NCI-H1436 treated with DMSO at 0.1 percent for 48 hours (cell line): ENCODE data around the gene PLOD1.
"Not testable (repeated sequence)": the region's sequence is repeated elsewhere in the genome, so short reads cannot be mapped to it uniquely, and the experiment has no call there.

Experiments
- DNase-seq: peaks from one replicate; lab custom pipeline; 2025; lab: John Stamatoyannopoulos, UW

The PLOD1 gene

DNA sequence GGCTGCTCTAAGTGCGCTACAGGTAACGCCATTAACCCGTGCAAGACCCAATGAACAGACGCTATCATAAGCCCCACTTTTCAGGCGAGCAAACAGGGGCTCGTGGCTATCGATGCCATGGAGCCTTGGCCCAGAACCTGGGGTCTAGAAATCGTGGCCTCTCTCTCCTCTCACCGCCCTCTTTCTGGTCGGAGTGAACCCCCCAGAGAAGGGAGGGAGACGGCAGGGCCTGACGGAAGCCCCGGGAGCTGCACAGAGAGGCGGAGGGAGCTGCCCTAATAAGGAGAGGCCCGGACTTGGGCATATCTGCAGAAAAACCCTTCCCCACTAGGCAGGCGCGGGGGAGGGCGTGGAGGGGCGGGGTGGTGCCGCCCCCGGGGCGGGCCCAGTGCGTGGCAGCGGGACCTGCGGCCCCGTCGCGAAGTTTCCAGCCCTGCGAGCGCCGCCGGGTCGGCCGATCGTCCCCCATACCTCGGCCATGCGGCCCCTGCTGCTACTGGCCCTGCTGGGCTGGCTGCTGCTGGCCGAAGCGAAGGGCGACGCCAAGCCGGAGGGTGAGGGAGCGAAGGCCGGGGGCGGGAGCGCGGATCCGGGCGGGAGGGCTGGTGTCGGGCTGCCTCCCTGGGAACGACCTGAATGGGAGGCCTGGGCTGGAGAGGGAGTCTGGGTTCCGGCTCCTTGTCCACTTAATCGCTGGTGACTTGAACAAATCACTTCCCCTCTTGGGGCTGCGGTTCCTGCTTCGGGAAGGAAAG, at the start of gene PLOD1:
TSS of gene PLOD1 (plus strand) at position 416 of the 755 bp plus-strand sequence. CDS start at position 479, 63 bp downstream.
- no peak for DNase-seq

DNA sequence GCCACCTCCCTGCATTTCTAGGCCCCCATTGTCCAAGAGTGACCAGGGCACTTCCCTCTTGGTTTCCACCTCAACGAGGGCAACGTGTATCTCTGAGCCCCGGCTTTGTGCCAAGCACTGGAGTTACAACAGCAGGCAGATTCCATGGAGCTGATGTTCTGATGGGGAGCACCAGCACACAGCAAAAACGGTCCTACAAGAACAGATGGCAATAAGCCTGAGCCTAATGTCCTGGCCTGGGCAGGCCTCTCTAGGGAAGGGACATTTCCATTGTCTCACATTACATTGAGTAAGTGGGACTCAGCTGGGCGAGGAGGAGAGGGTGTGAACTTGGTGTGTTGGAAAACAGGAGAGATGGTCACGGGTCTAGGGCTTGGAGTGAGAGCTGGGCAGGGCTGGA, 48.6 kb upstream of the PLOD1 start:
- no peak for DNase-seq

DNA sequence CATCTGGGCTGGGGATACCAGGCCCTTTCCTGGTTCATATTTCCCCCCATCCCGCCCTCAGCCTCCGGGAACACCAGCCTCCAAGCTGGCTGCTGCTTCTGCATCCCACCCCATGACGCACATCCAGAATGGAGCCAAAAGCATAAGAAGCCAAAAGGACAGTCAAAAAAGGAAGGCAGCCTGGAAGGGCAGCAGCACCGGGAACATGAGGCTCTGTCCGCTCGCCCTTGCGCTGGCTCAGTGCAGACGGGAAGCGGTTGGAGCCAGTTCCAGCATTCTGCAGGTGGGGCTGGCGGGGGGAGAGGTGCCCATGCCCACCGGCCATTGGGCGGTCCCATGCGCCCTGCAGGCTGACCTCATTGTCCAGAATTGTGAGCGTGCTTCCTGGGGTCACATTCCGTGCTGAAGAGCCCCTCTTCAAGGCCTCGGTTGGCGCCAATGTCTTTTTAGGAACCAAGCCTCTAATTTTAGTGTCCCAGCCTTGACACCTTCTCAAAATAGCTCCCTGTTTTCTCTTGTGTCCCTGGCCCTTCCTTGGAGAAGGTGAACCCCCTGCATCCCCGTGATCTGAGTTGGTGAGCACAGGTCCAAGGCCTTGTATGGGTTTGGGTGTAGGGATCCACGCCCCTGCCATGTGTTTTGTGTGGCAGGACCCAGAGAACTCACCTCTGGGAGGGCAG, 47.4 kb upstream of the PLOD1 start:
- no peak for DNase-seq

DNA sequence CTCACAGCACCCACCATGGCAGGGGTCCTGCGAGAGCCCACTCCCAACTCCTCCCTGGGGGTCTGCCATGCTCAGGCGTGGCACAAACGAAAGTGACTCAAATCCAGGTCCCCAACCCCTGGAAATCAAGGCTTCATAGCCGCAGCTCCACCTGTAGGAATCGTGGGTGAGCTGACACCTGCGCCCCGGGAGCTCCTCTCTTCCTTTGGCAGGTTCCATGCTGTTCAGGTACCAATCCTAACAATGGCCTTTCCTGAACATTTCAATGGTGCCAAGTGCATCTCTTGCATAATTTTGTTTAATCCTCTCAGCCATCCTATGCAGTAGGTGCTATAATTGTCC, 46.9 kb upstream of the PLOD1 start:
- no peak for DNase-seq

DNA sequence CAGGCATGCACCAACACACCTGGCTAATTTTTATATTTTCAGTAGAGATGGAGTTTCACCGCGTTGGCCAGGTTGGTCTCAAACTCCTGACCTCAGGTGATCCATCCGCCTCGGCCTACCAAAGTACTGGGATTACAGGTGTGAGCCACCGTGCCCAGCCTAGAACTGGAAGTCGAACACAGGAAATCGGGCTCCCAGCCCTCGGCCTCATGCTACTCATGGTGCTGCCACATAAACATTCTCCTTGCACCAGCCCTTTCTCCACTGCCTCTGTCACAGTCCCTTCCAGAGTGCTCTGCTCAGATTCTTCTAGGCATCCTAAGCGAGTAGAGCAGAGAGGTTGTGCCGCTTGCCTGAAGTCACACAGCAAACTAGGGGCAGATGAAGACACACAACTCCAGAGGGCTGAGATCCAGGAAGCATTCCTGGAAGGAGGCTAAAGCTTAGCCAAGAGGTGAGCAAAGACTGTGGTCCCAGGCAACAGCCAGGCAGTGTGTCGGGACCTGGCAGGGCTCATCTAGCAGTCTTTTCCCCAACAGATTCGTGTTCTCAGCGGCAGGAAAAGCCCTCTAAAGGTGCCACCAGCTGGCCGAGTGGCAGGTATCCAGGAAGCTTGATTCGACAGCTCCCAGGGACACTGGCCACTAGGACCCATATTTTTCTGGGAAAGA, 46.2 kb upstream of the PLOD1 start:
- DNase-seq: no peak

DNA sequence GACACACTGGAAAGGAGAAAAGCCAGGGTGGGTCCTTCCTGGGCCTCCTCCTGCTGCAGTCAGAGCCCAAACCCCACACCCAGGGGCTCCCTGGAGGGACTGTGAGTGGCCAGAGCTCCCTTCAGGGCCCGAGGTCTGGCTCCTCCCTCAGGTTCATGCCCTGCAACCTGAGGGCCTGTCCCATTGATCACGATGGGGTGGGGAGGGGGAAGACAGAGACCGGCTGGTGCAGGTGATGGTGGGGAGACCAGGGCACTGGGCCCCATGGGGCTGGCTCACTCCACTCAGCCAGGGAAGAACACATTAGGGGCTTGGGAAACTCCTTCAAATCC, 45.7 kb upstream of the PLOD1 start:
- DNase-seq: no peak

DNA sequence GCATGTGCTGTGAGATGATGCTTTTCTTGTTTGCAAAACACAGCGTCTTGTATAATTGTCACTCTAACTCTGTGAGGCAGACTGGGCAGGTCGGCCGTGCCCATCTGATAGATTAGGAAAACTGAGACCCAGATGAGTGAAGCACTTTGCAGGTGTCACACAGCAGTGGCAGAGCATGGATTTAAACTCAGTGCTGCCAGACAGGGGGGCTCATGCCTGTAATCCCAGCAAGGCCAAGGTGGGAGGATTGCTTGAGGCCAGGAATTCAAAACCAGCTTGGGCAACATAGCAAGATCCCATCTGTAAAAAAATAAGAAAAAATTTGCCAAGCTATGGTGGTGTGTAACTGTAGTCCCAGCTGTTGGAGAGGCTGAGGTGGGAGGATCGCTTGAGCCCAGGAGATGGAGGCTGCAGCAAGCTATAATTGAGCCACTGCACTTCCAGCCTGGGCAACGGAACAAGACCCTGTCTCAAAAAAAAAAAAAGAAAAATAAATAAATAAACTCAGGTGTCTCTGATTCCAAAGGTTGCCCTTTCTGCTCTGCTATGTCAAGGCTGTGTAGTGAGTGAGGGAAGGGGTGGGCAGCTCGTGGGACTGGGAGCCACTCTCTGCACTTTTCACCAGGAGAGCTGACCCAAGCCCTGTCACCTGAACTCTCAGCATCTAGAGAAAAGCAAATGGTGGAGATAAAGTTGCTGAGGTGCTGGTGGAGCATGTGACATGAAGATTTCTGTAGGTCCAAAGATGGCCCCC, 42.9 kb upstream of the PLOD1 start:
- DNase-seq: no peak

DNA sequence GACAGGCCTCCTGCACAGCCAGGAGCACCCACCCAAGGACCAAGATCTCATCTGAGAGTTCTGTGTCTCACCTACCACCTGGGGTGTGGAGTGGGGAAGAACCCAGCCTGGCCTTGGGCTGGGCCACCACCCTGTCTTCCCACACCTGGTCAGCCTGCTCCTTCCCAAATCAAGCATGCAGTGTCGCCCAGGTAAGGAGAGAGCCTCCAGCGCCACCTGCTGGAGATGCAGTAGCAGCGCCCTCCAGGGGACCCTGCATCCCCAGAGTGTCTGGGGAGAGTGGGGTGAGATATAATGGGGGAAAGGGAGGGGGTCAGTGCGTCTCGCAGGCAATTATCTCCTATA, 40.6 kb upstream of the PLOD1 start:
- DNase-seq: no peak

DNA sequence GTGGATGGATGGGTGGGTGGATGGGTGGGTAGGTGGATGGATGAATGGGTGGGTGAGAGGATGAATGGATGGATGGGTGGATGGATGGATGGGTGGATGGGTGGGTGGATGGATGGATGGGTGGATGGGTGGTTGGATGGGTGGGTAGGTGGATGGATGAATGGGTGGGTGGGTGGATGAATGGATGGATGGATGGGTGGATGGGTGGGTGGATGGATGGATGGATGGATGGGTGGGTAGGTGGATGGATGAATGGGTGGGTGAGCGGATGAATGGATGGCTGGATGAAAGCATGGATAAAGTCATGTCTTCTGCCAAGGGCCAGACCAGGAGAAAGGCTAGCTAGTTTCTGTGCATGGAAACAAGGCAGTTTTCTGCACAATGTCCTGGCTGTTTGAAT, 40.0 kb upstream of the PLOD1 start:
- not testable (repeated sequence) for DNase-seq

DNA sequence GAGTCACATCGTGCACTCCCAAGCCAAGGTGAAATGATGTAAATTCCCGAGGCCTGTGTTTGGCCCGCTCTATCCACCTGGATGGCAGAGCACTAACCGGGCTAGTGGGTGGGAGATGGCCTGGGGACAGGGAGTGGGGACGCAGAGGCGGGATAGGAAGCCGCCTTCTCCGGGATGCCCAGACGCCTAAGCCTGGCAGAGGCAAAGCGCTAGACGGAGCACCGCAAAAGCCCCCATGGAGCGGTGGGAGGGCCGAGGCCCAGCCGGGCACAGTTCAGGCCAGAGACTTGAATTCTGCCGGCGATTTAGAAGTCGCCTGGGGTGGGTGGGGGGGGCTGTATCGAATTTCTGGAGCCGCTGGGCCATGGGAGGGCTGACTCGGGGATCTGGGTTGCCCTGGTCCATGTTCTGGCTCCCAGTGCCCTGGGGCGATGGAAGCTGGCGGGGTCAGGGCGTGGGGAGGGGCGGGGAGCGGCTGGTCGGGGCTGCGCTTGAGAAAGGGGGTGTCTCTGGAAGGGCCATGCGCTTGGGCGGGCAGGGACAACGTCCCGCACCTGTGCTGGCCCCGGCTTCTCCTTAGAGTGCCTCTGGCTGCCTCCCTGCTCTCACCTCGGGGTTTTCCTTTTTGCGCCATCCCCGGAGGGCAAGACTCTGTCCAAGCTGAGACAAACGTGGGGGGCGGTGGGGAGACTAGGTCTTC, 36.3 kb upstream of the PLOD1 start:
- no peak for DNase-seq

DNA sequence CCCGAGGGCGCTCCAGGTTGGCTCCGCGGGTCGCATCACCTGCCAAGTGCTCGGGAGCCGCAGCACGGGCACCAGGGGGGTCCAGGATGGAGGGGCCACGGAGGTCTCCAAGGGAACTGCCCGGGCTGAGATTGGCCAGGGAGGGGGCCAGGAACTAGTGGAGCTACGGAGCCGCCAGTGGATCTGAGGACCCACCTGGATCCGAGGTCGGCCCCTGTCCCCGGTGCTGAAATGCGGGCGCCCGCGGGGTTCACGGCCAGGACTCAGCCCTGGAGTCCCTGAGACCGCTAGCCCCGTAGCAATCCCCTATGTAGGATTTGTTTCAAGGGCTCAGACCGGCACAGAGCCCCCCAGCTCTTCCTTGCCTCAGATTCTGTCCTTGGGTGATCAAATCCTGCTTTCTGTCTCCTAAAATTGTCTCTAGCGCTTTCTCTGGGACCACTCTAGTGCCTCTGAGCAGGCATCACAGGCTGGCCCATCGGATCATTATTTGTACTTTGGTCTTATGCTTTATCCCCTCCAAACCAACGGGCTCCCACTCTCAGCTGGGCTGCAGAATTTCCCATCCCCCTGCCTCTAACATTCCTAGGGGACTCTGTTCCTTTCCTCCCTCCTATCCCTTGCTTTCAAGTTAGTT, 35.6 kb upstream of the PLOD1 start:
- DNase-seq: no peak

DNA sequence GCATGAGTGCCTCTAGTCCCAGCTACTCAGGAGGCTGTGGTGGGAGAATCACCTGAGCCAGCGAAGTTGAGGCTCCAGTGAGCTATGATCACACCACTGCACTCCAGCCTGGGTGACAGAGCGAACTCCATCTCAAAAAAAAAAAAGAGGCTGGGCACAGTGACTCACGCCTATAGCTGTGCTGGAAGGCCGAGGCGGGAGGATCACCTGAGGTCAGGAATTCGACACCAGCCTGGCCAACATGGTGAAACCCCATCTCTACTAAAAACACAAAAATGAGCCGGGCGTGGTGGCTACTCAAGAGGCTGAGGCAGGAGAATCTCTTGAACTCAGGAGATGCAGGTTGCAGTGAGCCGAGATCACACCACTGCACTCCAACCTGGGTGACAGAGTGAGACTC, 33.1 kb upstream of the PLOD1 start:
- DNase-seq: not testable (repeated sequence)

DNA sequence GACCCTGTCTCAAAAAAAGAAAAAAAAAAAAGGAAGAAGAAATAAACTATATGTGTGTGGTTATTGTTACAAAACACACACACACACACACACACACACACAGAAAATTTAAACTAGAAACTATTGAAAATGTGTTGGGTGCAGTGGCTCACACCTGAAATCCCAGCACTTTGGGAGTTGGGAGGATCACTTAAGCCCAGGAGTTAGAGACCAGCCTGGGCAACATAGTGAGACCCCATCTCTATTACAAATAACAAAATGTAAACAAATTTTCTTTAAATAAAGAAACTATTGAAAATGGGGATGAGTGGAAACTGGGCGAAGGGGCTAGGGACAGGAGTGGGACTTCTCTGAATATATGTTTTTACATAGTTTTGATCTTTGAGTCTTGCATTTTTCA, 31.3 kb upstream of the PLOD1 start:
- DNase-seq: no peak

DNA sequence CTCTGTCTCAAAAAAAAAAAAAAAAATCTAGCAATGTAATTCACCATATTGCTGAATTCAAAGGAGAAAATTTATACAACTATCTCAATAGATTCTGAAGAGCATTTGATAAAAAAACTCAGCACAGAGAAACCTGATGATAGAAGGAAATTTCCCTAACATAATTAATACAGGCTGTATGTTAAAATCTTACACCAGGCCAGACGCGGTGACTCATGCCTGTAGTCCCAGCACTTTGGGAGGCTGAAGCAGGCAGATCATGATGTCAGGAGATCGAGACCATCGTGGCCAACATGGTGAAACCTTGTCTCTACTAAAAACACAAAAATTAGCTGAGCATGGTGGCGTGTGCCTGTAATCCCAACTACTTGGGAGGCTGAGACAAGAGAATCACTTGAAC, 30.4 kb upstream of the PLOD1 start:
- DNase-seq: not testable (repeated sequence)

DNA sequence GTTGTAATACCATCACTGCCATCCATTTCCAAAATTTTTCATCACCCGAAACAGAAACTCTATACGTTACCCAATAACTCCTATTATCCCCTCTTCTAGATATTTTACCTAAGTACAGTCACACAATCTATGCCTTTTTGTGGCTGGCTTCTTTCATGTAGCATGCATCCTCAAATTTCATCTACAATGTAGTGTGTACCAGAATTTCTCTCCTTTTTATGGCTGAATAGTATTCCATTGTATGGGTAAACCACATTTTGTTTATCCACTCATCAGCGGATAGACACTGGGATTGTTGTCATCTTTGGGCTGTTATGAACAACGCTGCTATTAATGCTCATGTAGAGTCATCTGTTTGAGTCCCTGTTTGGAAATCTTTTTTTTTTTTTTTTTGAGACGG, 29.5 kb upstream of the PLOD1 start:
- no peak for DNase-seq

DNA sequence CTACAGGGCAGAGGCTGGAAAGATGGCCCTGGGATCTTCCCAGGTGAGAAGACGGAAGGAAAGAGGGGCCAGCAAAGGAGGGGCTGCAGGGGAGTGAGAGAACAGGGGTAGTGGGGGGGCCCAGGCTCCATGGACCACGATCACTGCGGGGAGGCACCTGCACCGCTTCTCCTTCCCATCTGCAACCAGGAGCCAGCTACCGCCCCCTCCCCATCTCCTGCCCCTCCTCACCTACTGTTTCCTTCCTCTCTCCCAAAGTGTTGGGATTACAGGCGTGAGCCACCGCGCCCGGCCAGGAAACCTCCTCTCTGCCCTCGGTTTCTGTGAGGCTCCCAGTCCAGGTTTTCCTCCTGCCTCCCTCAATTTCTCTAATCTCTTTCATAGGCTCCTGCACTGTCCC, 27.6 kb upstream of the PLOD1 start:
- DNase-seq: no peak

DNA sequence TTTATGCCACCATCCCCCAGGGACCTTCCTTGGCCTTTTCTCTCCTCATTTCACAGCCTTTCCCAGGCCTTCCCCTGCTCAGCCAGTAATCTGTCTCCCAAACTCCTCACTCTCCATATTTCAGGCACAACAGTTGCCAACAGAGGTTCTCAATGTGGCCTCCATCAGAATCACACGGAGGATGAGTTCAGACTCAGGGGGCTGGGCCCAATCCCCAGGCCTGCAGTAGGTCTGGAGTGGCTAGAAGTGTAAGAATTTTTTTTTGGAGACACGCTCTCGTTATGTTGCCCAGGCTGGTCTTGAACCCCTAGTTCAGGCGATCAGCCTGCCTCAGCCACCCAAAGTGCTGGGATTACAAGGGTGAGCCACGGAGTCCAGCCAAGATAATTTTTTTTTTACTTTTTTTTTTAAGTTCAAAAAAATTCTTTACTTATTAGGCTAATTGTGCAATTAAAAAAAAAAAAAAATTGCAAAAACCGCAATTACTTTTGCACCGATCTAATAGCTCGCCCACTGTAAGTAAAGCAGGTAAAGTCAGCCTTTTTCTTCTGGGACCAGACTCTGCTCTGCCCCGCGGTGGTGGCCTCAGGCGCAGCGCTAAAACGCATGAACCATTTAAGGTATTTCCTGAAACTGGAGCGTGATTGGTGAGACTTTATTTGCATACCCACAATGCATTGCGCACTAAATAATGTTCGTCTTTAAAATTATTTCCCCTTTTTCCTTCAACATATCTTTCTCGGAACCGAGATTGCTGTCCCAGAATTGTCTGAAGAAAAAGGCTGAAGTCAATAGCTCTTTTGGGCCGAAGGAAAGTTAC, 27.0 kb upstream of the PLOD1 start:
- peak; percentile 85 for DNase-seq

DNA sequence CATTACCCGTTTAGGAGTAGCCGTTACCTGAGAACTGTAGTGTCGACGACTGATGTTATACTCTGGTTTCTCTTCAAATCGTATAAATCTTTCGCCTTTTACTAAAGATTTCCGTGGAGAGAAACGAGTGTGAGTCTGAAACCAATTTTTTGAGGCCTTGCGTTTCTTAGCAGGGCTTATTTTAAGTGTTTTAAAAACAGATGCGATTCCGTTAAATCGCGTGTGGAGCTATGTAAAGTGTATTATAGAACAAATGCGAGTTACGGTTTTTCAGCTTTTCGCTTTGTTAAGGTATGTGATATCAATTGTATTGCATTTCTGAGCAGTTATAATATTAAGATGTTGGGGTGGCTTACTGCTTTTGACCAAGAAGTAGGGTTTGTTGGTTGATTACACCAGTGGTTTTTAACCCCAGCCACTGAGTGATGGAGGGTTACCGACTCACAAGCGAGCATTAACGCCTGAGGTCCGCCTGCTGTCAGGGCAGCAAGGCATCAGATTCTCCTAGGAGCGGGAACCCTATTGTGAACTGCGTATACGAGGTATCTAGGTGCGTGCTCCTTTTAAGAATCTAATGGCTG, 26.3 kb upstream of the PLOD1 start:
- peak; percentile 85 for DNase-seq

DNA sequence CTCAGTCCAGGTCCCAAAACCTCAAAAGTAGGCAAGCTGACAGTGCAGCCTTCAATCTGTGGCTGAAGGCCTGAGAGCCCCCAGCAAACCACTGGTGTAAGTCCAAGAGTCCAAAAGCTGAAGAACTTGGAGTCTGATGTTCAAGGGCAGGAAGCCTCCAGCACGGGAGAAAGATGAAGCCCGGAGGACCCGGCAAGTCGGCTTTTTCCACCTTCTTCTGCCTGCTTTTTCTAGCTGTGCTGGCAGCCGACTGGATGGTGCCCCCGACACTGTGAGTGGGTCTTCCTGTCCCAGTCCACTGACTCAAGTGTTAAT, 23.6 kb upstream of the PLOD1 start:
- not testable (repeated sequence) for DNase-seq

DNA sequence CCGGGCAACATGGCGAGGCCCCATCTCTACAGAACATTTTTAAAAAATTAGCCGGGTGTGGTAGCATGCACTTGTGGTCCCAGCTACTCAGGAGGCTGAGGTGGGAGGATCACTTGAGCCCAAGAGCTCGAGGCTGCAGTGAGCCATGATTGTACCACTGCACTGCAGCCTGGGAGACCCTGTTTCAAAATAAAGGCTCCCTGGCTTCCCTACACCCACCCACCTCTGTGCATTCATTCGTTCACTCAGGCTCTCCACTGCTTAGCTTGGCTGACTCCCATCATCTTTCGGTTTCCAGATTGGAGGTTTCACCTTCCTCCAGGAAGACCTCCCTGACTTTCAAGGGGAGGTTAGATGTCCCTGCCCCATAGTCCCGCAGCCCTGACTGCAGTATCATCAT, 22.5 kb upstream of the PLOD1 start:
- DNase-seq: no peak
